ENCODE measurements around the gene ST3GAL4. TPM values are rescaled to one million over a fixed set of nuclear protein-coding genes. Genes with fewer than 3 reads are reported as not detected.
"Not testable (repeated sequence)": the region's sequence is repeated elsewhere in the genome, so short reads cannot be mapped to it uniquely, and the experiment has no call there.

ST3GAL4 gene
- total RNA-seq, 1 donor from 2014 or later = 72.4 TPM

DNA sequence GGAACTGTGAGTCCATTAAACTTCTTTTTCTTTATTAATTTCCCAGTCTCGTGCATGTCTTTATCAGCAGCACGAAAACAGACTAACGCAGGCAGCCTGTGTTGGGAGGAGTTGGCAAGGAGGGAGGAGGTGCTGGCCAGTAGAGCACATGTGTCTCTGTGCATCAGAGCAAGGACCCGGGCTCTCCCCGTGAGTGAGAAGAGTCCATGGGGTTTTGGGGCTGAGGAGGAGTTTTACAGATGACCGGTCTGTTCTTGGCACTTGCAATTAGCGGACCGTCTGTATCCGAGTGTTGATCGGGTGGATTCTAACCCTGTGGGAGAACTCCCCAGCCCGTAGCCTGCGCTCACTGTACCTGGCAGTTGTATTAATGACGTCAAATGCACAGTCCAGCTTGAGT, 40.3 kb downstream of the ST3GAL4 start:
- intact Hi-C loops (cut with DNase I) = not testable (repeated sequence)
- peak; percentile 79 for ATAC-seq

DNA sequence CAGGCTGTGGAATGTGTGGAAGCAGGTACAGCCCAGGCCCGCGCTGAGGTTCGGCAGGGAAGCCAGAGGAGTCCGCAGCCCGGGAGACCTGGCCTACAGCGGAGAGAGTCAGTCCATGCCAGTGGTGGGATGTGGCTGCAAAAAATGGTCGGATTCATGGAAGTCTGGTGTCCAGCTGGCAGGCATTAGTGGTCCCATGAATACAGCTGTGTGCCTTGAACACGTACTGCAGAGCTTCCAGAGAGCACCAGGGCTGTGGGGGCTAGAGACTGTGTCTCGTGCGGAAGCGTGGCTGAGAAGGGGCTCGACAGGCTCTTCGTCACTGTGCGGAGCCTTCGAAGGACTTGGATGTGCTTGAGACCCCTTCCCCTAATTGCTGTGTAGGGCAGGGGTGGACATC, 40.8 kb downstream of the ST3GAL4 start:
- intact Hi-C loops (cut with DNase I); DNase-seq (ENCODE audit: low spot score): not testable (repeated sequence)
- peak; percentile 51 for ATAC-seq

More for the DNA sequence above, 40.3 kb downstream of the ST3GAL4 start:
- DNase-seq (ENCODE audit: low spot score) = not testable (repeated sequence)

DNA sequence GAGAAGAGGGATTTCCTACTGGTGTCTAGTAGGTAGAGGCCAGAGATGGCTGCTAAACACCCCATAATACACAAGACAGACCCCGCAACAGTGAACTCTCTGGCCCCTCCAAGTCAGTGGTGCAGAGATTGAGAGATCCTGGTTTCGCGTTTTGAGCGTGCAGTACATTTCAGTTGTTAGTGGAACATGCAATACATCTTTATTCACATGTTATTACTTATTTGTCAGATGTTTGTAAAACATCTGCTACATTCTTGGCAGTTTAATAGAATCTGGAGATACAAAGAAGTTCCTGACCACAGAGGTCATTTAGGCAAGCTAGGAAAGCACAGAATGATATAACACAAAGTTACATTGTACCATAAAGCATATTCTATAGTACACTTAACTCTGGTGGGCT, 41.5 kb downstream of the ST3GAL4 start:
- DNase-seq (ENCODE audit: low spot score) = no peak
- intact Hi-C loops (cut with DNase I) = no loop called here

DNA sequence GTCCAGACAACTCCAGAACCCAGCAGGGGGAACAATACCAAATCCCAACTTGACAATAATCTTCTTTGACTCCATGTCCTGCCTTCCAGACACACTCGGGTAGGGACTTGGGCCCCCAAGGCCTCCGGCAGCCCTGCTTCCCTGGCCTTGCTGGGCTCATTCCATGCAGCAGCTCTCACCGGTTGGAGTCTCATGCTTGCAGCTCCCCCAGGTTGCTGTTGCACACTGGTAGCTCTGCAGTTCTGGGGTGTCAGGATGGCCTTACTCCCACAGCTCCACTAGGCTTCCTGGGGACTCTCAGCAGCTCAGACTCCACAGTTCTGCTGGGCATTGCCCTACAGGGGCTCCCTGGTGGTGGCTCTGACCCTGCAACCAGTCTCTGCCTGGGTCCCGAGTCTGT, 42.8 kb downstream of the ST3GAL4 start:
- ATAC-seq (no peak), DNase-seq (ENCODE audit: low spot score) (no peak)
- intact Hi-C loops (cut with DNase I) = no loop called here

More for the DNA sequence above, 41.5 kb downstream of the ST3GAL4 start:
- no peak for ATAC-seq

DNA sequence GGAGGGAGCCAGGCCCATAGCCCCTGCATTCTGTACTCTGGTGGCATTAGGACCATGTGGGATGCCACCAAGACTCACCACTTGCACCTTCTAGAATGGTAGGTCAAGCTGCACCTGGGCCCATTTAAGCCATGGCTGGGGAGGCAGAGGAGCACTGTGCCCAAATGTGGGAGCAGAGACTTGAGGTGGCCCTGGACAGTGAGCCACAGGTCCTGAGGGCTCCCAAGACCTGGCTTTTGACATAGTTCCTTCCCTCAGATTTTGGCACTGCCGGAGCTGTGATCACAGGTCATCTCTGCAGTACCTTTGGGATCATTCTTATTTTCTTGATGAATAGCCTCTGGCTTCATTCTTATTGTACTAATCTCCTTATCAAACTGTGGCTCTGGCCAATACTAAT, 43.2 kb downstream of the ST3GAL4 start:
- intact Hi-C loops (cut with DNase I) = no loop called here
- DNase-seq (ENCODE audit: low spot score) (no peak), ATAC-seq (no peak)

DNA sequence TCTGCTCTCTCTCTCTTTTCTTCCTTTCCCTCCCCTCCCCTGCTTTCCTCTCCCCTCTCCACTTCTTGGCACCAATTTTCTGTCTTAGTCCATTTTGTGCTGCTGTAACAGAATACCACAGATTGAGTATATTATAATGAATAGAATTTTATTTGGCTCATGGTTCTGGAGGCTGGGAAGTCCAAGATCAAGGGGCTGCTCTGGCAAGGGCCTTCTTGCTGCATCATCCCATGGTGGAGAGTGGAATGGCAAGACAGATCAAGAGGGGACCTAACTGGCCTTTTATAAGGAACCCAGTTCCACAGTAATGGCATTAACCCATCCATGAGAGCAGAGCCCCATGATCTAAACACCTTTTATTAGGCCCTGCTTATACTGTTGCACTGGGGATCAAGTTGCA, 44.5 kb downstream of the ST3GAL4 start:
- DNase-seq (ENCODE audit: low spot score) (no peak), ATAC-seq (no peak)
- intact Hi-C loops (cut with DNase I) = loop anchor here (10.0 kb wide), 1 partner anchor 45 kb away; the partner anchor contains the start of gene ST3GAL4

DNA sequence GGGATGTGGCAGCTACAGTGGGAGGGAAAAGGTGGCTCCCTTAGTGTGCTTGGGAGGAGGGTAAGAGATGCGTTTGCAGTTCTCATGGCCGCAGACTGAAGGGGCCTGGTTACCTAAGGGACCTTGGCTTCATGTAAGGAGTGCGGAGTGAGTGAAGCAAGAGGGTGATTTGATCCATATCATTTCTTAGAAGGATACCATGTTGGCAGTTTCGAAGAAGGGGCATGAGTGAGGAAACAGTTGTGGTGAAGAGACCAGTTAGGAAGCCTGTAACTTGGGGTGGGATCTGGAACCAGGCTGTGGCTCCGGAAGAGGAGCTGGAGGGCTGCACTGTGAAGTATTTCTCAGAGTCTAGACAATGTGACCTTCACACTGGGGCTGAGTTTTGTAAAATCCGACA, 45.0 kb downstream of the ST3GAL4 start:
- intact Hi-C loops (cut with DNase I) = loop anchor here (10.0 kb wide), 1 partner anchor 46 kb away; the partner anchor contains the start of gene ST3GAL4
- DNase-seq (ENCODE audit: low spot score) (no peak), ATAC-seq (no peak)

DNA sequence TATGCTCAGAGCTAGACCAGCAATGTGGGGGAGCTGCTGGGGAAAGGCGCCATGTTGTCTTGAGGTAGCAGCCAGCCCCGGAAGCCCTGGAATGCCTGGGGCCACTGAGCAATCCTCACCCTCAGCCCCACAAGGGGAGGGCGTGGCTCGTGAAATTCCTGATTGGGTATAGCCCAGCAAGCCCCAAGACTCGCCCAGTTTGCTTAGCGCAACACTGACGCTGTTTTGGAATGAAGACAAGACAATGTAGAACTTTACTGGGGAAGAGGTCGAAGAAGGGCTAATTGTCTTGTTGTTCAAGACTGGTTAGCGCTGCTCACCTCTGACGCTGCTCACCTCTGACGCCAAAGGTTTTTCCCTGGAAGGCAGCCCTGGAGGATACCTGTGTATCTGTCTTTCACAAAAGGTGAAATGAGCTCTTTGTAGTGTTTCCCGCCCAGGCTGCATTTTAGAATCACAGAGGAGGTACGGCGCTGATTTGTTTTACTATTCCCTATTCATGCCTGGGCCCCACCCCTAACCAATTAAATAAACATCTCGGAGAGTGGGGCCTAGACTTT, 47.6 kb downstream of the ST3GAL4 start:
- DNase-seq (ENCODE audit: low spot score) (no peak), ATAC-seq (peak; percentile 87)
- intact Hi-C loops (cut with DNase I) = loop anchor here (10.0 kb wide), 1 partner anchor 48 kb away; the partner anchor contains the start of gene ST3GAL4

DNA sequence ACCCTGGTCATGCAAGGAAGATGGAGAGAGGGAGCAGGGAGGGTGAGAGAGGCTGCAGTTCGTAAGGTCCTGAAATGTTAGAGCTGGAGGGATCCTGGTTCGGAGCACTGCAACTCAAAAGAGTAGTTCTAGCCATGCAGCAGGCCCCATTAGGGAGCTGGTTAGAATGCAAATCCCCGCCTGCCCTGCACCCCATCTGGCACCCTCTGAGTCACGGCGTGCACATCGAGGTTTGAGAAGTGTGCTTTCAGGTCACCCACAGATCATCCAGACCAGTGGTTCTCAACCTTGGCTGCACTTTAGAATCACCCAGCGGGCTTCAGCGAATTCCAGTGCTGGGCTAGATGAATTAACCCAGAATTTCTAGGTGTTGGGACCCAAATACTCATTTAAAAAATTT, 48.2 kb downstream of the ST3GAL4 start:
- intact Hi-C loops (cut with DNase I) = loop anchor here (10.0 kb wide), 1 partner anchor 49 kb away; the partner anchor contains the start of gene ST3GAL4
- DNase-seq (ENCODE audit: low spot score) = no peak
- ATAC-seq = peak; percentile 14

DNA sequence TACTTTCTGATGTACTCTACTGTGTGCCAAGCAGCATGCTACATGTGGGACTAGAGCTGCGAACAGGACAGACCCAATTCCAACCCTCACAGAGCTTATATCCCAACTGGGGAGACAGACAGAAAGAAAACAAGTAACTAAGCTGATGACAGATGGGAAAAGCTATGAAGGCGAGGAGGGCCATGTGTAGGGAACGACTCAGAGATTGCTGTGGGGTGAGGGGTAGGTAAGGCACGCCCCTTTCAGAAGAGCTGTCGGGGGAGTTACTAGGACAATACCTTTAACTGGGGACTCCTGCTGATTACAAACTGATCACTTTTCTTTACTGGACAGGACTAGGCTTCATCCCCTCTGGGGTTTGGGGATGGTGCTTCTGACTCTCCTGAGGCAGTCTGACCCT, 48.9 kb downstream of the ST3GAL4 start:
- DNase-seq (ENCODE audit: low spot score) (no peak), ATAC-seq (no peak)
- intact Hi-C loops (cut with DNase I) = loop anchor here (10.0 kb wide), 1 partner anchor 50 kb away; the partner anchor contains the start of gene ST3GAL4

DNA sequence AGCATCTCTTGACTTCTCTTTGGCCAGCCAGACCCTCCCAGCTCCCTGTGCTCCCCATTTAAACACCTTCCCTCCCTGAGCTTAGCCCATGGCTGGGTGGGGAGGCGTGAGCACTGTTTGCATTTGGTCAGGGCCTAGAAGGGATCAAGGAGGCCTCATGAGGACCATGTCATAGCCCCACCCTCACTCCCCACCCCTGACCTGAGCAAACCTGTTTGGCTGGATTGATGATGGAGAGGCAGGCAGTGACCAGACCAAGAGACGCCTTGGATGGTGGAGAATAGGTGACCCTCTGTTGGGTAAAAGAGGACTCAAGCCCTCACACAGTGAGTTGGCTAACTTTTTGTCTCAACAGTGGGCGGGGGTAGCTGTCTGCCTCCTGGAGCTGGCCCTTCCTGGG, 49.9 kb downstream of the ST3GAL4 start:
- DNase-seq (ENCODE audit: low spot score) = no peak
- intact Hi-C loops (cut with DNase I) = loop anchor here (10.0 kb wide), 1 partner anchor 51 kb away; the partner anchor contains the start of gene ST3GAL4
- ATAC-seq = no peak

DNA sequence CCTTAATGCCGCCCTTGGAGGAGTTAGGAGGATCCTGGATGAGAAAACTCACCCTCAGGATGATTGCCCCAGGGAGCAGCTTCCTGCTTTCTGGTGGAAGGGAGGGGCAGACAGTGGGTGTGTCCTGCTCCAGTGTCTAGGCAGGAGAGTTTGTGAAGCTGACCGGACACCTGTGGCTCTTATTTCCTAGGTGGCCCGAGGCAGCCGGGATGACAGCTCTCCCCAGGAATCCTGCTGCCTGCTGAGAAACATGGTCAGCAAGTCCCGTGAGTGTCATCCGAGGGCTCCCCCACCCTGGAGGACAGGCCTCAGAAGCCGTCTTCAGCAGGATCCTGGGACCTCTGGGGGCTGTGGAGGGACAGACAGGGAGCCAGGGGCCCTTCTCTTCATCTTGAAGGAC, 50.4 kb downstream of the ST3GAL4 start:
- intact Hi-C loops (cut with DNase I) = loop anchor here (10.0 kb wide), 1 partner anchor 51 kb away; the partner anchor contains the start of gene ST3GAL4

DNA sequence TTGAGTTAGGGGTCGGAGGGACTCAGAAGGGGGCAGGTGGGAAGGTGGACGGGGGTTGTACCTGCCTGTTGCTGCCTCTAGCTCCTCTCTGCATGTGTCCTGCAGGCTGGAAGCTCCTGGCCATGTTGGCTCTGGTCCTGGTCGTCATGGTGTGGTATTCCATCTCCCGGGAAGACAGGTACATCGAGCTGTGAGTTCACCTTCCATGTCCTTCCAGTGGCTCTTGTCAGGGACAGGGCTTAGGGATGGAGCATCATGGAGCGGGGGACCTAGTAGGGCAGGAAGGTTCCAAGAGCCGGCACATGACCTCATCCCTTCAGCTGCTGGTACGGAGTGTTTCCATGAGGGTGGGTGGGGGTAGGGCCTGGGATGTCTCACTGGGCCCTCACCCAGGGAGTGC, 50.9 kb downstream of the ST3GAL4 start:
- intact Hi-C loops (cut with DNase I) = loop anchor here (10.0 kb wide), 1 partner anchor 52 kb away; the partner anchor contains the start of gene ST3GAL4
- DNase-seq (ENCODE audit: low spot score) (no peak), ATAC-seq (no peak)

More for the DNA sequence above, 50.4 kb downstream of the ST3GAL4 start:
- ATAC-seq (no peak), DNase-seq (ENCODE audit: low spot score) (no peak)

DNA sequence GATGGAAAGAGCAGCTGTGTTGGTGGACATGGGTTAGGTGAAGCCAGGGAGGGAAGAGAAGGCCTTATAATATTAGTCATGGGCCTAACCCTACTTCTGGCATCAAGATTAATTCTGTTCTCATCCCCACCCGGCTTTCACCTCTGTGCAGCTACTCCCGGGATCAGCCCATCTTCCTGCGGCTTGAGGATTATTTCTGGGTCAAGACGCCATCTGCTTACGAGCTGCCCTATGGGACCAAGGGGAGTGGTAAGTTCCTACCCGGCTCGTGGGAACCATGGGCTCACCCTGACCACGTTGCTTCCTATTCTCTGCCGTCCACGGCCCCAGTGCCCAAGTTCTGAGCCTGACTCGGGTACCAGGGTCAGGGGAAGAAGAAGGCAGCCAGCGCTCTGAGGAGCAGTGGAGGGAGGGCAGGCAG, 51.6 kb downstream of the ST3GAL4 start:
- ATAC-seq (peak; percentile 25), DNase-seq (ENCODE audit: low spot score) (no peak)
- intact Hi-C loops (cut with DNase I) = loop anchor here (10.0 kb wide), 1 partner anchor 52 kb away; the partner anchor contains the start of gene ST3GAL4

DNA sequence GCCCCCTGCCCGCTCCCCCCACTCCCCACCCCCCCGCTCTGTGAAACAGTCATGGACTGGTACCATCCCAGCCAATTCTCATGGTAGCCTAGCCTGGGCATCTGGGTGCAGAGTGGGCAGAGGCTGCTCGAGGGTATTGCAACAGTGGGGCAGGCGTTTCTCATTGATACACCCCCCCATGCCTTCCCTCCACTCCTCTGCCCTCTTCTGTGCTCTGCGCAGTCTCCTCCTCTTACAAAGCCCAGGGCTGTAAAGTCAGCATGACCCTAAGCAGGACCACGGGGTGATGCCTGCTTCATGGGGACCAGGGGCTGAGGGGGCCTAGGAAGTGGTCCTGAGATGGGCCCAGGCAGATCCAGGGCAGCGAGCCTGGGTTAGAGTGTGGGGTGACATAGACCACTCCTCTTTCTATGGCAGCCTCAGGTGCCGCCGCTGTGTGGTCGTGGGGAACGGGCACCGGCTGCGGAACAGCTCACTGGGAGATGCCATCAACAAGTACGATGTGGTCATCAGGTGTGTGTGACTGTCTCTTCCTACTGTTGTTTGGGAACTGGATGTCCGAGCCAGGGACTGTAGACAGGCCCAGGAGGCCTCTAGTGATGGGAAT, 52.3 kb downstream of the ST3GAL4 start:
- intact Hi-C loops (cut with DNase I) = loop anchor here (10.0 kb wide), 1 partner anchor 53 kb away; the partner anchor contains the start of gene ST3GAL4
- ATAC-seq (no peak), DNase-seq (ENCODE audit: low spot score) (no peak)

DNA sequence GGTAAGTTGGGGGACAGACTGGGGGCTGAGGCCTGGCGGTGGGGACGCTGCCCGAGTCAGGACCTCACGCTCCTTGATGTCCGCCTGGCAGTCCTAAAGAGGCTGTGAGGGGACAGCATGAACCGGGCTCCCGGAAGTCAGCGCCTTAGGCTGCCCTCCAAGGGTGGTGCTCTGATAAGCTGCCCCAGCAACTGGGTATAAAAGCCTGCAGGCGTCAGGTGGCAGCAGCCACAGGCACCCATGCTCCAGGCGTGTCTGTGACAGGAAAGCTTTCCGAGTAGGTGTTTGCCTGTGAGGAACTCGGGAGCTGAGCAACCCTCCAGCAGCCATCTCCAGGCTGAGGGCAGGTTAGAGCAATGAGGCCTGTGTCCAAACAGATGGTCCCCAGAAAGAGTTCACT, 53.0 kb downstream of the ST3GAL4 start:
- ATAC-seq (no peak), DNase-seq (ENCODE audit: low spot score) (no peak)
- intact Hi-C loops (cut with DNase I) = loop anchor here (10.0 kb wide), 1 partner anchor 54 kb away; the partner anchor contains the start of gene ST3GAL4

DNA sequence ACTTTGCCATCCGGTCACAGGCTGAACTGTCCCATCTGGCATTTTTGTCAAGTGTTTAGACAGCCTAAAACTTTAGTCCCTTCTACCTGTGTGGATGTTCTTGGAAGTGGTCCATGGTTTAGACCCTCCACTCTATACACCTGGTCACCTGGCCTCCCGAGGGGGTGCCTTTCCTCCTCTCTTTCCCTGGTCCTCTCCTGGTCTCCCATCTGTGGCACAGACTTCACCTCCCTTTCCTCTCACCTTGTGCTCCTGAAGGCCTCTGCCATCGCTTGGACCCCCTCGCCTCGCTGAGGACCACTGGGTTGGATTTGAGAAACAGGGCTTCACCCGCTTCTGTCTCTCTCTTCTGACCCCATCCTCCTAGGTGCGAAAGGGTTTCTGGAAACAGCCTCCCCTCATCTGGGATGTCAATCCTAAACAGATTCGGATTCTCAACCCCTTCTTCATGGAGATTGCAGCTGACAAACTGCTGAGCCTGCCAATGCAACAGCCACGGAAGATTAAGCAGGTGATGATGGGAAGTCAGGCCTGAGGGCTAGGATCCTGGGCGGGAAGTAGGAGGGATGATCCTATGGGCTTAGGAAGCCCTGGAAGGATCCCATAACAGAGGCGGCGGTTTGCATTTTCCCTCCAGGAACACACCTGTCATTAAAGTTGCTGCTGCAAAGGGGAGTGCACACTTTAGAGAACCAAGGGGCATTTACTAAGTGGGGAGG, 53.6 kb downstream of the ST3GAL4 start:
- intact Hi-C loops (cut with DNase I) = loop anchor here (10.0 kb wide), 1 partner anchor 54 kb away; the partner anchor contains the start of gene ST3GAL4
- no peak for DNase-seq (ENCODE audit: low spot score)

DNA sequence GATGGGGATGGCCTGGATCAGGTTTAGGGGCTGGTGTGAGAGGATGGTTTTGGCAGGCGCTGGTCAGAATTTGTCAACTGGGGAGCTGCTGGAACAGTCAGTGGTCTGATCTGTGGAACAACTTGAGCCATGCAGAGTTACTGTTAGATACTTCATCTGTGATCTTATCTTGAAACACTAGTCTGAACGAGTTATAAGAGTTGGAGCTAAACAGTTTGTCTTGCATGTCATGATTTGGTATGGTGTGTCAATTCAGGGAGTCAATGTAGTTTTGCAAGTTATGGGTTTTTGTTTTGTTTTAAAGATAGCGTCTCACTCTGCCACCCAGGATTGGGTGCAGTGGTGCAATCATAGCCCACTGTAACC, 54.1 kb downstream of the ST3GAL4 start:
- no peak for DNase-seq (ENCODE audit: low spot score)
- intact Hi-C loops (cut with DNase I) = loop anchor here (10.0 kb wide), 1 partner anchor 55 kb away; the partner anchor contains the start of gene ST3GAL4

More for the DNA sequence above, 53.6 kb downstream of the ST3GAL4 start:
- no peak for ATAC-seq

DNA sequence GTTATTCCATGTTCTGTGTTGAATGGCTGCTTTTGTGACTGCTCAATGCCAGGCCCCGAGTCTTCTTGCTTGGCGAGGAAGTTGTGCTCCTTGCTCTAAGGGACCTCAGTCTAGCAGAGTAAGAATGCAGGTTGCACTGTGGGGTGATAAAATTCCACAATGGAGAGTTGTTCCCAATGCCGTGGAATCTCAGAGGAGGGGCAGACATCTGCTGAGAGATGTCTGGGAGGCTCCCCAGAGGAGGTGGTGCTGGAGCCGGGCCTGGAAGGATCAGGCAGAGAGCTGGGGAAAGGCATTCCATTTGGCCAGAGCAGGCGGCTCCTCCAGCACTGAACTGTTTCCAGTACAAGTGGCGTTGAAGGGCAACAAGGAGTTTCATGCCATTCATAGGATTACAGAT, 55.2 kb downstream of the ST3GAL4 start:
- intact Hi-C loops (cut with DNase I) = no loop called here
- ATAC-seq (peak; percentile 36), DNase-seq (ENCODE audit: low spot score) (no peak)

More for the DNA sequence above, 54.1 kb downstream of the ST3GAL4 start:
- ATAC-seq = no peak

All from sciatic nerve (tissue), 2 donors.